Upper lobe of right lung (tissue), 1 donor: ENCODE data around the gene BTBD18. TPM values are rescaled to one million over a fixed set of nuclear protein-coding genes. Genes with fewer than 3 reads are reported as not detected.

Experiments used
- ATAC-seq: fragments of 200-7000 bp; cut with Tn5 transposase; one replicate; pipeline ENCODE4 v1.9.1; 2020; ENCODE audit warnings: mild to moderate bottlenecking, moderate library complexity
- DNase-seq: peaks from one replicate; pipeline ENCODE4 v3.0.0-alpha.2; 2020
- H3K27ac ChIP-seq: fragments of 200-600 bp; one replicate; pipeline ENCODE4 v1.8.0; 2022
- H3K27me3 ChIP-seq: fragments of 200-600 bp; one replicate; pipeline ENCODE4 v1.8.0; 2022; ENCODE audit warnings: mild to moderate bottlenecking
- H3K36me3 ChIP-seq: fragments of 200-600 bp; one replicate; pipeline ENCODE4 v1.8.0; 2022
- H3K4me1 ChIP-seq: fragments of 200-600 bp; one replicate; pipeline ENCODE4 v1.8.0; 2022
- H3K4me3 ChIP-seq: fragments of 200-600 bp; one replicate; pipeline ENCODE4 v1.8.0; 2022; ENCODE audit warnings: mild to moderate bottlenecking
- H3K9me3 ChIP-seq: fragments of 200-600 bp; one replicate; pipeline ENCODE4 v1.8.0; 2022
- intact Hi-C: fragments of 100-400 bp; cut with DNase I; formaldehyde crosslinking; loops from one replicate; pipeline ENCODE4 v1.11.0; 2022
- long read RNA-seq: library from polyadenylated mRNA; unstranded; transcript quantifications from one replicate; pipeline ENCODE4 v2.0.0, GENCODE V29; 2021
- total RNA-seq: library from RNA; stranded (reverse); fragmentation: NEBNext Ultra II Directional; extraction: Animal tissue kit (Norgen Biotek cat#: 25700); gene quantifications from one replicate; pipeline ENCODE4 v1.2.1, GENCODE V29; 2021
- TF ChIP-seq, protein P1 (sequence below): fragments of 200-600 bp; IDR thresholded peaks from one replicate; pipeline ENCODE4 v1.8.0; 2022; ENCODE audit warnings: antibody characterized with exemption
- donor health status: DM: no; HTN: yes; CAD: no; lungs with severe emphysema.

Gene BTBD18
- total RNA-seq, result not detected
- long read RNA-seq, result 0 reads

- TF ChIP-seq, protein P1, sequence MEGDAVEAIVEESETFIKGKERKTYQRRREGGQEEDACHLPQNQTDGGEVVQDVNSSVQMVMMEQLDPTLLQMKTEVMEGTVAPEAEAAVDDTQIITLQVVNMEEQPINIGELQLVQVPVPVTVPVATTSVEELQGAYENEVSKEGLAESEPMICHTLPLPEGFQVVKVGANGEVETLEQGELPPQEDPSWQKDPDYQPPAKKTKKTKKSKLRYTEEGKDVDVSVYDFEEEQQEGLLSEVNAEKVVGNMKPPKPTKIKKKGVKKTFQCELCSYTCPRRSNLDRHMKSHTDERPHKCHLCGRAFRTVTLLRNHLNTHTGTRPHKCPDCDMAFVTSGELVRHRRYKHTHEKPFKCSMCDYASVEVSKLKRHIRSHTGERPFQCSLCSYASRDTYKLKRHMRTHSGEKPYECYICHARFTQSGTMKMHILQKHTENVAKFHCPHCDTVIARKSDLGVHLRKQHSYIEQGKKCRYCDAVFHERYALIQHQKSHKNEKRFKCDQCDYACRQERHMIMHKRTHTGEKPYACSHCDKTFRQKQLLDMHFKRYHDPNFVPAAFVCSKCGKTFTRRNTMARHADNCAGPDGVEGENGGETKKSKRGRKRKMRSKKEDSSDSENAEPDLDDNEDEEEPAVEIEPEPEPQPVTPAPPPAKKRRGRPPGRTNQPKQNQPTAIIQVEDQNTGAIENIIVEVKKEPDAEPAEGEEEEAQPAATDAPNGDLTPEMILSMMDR, result peak; percentile 47
- H3K9me3 ChIP-seq, result no peaks in the 10 kb centered on the region
- no peaks in the 10 kb centered on the region for H3K27me3 ChIP-seq
- ATAC-seq, result peak; percentile 92
- intact Hi-C loops, result no loop called here
- no peak for DNase-seq
- H3K36me3 ChIP-seq, result no peaks in the 10 kb centered on the region
- H3K4me1 ChIP-seq, result no peaks in the 10 kb centered on the region
- H3K27ac ChIP-seq, result no peak within 1 kb of the TSS
- no peak within 1 kb of the TSS for H3K4me3 ChIP-seq
These were observed at the start of gene BTBD18 for GRCh38 chr11:57751676-57752253. Gene BTBD18 (minus strand): TSS chr11:57751819. CDS start chr11:57751188, 631 bp downstream.

DNA sequence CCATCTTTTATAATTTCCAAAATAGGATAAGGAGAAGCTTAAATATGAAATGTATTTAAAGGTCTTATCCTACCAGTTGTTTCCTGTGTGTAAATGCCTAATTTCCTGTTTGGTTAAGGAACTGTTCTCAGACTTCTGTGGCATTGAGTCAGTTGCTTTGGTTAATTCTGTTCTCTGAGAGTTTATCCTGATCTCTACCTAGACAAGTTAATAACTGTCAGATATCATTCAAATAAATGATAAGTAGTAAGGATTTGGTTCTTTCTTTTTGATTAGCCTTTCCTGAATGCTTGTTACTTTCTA is 49.5 kb upstream of the BTBD18 start:
- TF ChIP-seq, protein P1, result no peak
- peaks cover 74% of the 10 kb centered on the region for H3K36me3 ChIP-seq
- intact Hi-C loops, result no loop called here
- DNase-seq, result no peak
- H3K27ac ChIP-seq, result no peak overlapping the region
- no peaks in the 10 kb centered on the region for H3K27me3 ChIP-seq
- no peak for ATAC-seq
- peaks cover 33% of the 10 kb centered on the region for H3K4me1 ChIP-seq
- no peak overlapping the region for H3K4me3 ChIP-seq
- no peaks in the 10 kb centered on the region for H3K9me3 ChIP-seq

DNA sequence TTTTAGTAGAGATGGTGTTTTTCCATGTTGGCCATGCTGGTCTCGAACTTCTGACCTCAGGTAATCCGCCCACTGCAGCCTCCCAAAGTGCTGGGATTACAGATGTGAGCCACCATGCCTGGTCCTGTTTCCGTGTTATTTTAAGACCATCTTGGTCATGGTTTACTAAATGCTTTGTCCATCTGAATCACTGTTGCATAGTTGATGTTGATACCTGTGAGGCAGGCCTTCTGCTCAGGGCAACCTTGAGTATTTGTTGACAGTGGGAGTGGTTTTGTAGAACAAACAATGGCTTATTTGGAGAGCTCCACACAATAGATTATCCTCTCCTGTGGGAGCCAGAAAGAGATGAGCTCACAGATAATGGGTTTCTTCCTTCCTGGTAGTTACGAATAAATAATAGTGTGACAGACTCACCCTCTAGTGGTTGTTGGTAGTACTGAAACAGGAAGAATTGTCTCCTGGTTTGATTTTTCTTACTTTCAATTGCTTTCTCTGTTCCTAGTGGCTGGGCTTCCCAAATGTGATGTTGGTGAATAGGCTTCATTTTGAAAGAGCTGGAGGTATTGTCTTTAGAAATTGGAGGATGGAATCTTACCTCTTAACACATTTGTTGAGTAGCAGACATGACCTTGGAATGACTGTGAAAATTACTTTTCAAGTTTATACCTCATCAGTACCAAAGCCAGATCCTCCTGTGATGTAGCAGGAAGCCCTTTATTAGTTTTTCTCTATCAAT is 49.0 kb upstream of the BTBD18 start:
- TF ChIP-seq, protein P1, result peak; percentile 89
- intact Hi-C loops, result no loop called here
- Histone ChIP-seq H3K9me3 (no peaks in the 10 kb centered on the region), H3K27me3 (no peaks in the 10 kb centered on the region), H3K36me3 (peaks cover 74% of the 10 kb centered on the region), H3K27ac (no peak overlapping the region), H3K4me1 (peaks cover 33% of the 10 kb centered on the region), H3K4me3 (no peak overlapping the region)
- no peak for DNase-seq
- ATAC-seq, result peak; percentile 83

- Histone ChIP-seq H3K4me1 (peaks cover 42% of the 10 kb centered on the region), H3K36me3 (peaks cover 74% of the 10 kb centered on the region)
These were observed 47.4 kb upstream of the BTBD18 start for GRCh38 chr11:57798905-57799559.

GRCh38 chr11:57793351-57794115 is 41.9 kb upstream of the BTBD18 start:
- DNase-seq, result no peak
- H3K27ac ChIP-seq, result peak overlapping the region; percentile 75
- TF ChIP-seq, protein P1, result no peak
- intact Hi-C loops, result no loop called here
- H3K36me3 ChIP-seq, result peaks cover 50% of the 10 kb centered on the region
- H3K4me1 ChIP-seq, result peaks cover 63% of the 10 kb centered on the region
- ATAC-seq, result no peak
- H3K9me3 ChIP-seq, result no peaks in the 10 kb centered on the region
- H3K4me3 ChIP-seq, result peak overlapping the region; percentile 6
- no peaks in the 10 kb centered on the region for H3K27me3 ChIP-seq

More at GRCh38 chr11:57798905-57799559, 47.4 kb upstream of the BTBD18 start:
- Histone ChIP-seq H3K27me3 (no peaks in the 10 kb centered on the region), H3K27ac (peak overlapping the region; percentile 58), H3K9me3 (no peaks in the 10 kb centered on the region), H3K4me3 (no peak overlapping the region)
- intact Hi-C loops, result loop anchor here (5.0 kb wide), 1 partner anchor 37 kb away; the partner anchor contains the start of gene CTNND1
- DNase-seq (no peak), ATAC-seq (peak; percentile 88)
- TF ChIP-seq, protein P1, result no peak
